ENCODE data around the gene CRAT.

Gene CRAT

DNA sequence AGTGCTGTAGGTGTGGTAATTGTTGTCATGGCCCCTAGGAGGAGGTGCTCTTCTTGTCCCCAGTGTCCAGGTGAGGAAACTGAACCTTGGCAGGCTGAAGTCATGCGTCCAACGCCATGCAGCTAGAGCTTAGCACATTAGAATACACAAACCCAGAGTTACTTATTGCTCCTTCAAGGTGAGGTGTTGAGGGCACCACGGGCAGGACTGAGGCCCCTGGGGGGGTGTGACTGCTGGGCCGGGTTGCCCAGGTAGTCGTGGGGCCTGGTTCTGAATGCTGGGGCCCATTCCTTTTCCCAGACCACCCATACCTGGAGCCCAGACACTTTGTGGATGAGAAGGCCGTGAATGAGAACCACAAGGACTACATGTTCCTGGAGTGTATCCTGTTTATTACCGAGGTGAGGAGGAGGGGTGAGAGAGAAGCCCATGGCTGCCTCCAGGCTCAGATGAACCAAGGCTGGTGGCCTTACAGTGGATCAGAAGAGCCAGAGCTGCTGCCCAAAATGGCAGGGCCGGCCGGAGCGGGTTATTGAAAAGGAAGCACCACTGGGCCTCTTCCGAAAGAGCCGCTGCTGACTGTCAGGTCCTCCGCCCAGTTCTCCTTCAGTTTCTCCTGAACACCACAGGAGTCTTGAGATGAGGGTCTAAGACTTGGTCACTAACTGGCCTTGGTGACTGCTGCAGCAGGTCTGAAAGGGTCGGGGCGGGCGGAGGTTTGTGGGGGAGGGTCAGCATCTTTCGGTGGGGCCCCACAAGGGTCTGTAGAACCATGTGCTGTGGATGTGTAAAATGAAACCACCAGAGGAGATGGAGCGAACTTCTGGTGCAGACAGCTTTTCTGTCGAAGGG, 26.9 kb upstream of the CRAT start:
- TF ChIP-seq TAF1 (IDR thresholded peaks at IDR 0.05; ENCODE audit: low read depth) = no peak
- TF ChIP-seq ZBTB7A (IDR thresholded peaks at IDR 0.05; ENCODE audit: low read depth) = no peak
- no peak for TF ChIP-seq RAD21 (IDR thresholded peaks at IDR 0.05; ENCODE audit: low read depth)
- no peak for TF ChIP-seq NFIC (IDR thresholded peaks at IDR 0.05)
- no peak for TF ChIP-seq EP300 (IDR thresholded peaks at IDR 0.05; ENCODE audit: borderline replicate concordance)
- TF ChIP-seq TCF12 (IDR thresholded peaks at IDR 0.05; ENCODE audit: low read depth) = no peak
- no peak for TF ChIP-seq MAX (IDR thresholded peaks at IDR 0.05)

- no peak for TF ChIP-seq NFIC (IDR thresholded peaks at IDR 0.05)
- no peak for TF ChIP-seq ZBTB7A (IDR thresholded peaks at IDR 0.05; ENCODE audit: low read depth)
- no peak for TF ChIP-seq FOXM1 (IDR thresholded peaks at IDR 0.05; ENCODE audit: borderline replicate concordance, low read depth)
- TF ChIP-seq CEBPB (IDR thresholded peaks at IDR 0.05) = no peak
- no peak for TF ChIP-seq YY1 (IDR thresholded peaks at IDR 0.05; ENCODE audit: low read depth)
- TF ChIP-seq, protein P1, sequence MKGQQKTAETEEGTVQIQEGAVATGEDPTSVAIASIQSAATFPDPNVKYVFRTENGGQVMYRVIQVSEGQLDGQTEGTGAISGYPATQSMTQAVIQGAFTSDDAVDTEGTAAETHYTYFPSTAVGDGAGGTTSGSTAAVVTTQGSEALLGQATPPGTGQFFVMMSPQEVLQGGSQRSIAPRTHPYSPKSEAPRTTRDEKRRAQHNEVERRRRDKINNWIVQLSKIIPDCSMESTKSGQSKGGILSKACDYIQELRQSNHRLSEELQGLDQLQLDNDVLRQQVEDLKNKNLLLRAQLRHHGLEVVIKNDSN (IDR thresholded peaks at IDR 0.05) = no peak
- no peak for TF ChIP-seq EGR1 (IDR thresholded peaks at IDR 0.05)
- no peak for TF ChIP-seq MAX (IDR thresholded peaks at IDR 0.05)
- TF ChIP-seq EP300 (IDR thresholded peaks at IDR 0.05; ENCODE audit: borderline replicate concordance) = no peak
- TF ChIP-seq TAF1 (IDR thresholded peaks at IDR 0.05; ENCODE audit: low read depth) = no peak
- TF ChIP-seq TCF12 (IDR thresholded peaks at IDR 0.05; ENCODE audit: low read depth) = no peak
- no peak for TF ChIP-seq CREB1 (IDR thresholded peaks at IDR 0.05; ENCODE audit: low read depth)
- TF ChIP-seq, protein P2, sequence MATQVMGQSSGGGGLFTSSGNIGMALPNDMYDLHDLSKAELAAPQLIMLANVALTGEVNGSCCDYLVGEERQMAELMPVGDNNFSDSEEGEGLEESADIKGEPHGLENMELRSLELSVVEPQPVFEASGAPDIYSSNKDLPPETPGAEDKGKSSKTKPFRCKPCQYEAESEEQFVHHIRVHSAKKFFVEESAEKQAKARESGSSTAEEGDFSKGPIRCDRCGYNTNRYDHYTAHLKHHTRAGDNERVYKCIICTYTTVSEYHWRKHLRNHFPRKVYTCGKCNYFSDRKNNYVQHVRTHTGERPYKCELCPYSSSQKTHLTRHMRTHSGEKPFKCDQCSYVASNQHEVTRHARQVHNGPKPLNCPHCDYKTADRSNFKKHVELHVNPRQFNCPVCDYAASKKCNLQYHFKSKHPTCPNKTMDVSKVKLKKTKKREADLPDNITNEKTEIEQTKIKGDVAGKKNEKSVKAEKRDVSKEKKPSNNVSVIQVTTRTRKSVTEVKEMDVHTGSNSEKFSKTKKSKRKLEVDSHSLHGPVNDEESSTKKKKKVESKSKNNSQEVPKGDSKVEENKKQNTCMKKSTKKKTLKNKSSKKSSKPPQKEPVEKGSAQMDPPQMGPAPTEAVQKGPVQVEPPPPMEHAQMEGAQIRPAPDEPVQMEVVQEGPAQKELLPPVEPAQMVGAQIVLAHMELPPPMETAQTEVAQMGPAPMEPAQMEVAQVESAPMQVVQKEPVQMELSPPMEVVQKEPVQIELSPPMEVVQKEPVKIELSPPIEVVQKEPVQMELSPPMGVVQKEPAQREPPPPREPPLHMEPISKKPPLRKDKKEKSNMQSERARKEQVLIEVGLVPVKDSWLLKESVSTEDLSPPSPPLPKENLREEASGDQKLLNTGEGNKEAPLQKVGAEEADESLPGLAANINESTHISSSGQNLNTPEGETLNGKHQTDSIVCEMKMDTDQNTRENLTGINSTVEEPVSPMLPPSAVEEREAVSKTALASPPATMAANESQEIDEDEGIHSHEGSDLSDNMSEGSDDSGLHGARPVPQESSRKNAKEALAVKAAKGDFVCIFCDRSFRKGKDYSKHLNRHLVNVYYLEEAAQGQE (IDR thresholded peaks at IDR 0.05; ENCODE audit: low read depth) = no peak
- no peak for TF ChIP-seq TEAD4 (IDR thresholded peaks at IDR 0.05)
Measured at GRCh38 chr9:129136446-129137035, 25.9 kb upstream of the CRAT start.

GRCh38 chr9:129135476-129135875, 24.9 kb upstream of the CRAT start:
- TF ChIP-seq ZBTB7A (IDR thresholded peaks at IDR 0.05; ENCODE audit: low read depth) (no peak), EP300 (IDR thresholded peaks at IDR 0.05; ENCODE audit: borderline replicate concordance) (no peak), TAF1 (IDR thresholded peaks at IDR 0.05; ENCODE audit: low read depth) (no peak), MAX (IDR thresholded peaks at IDR 0.05) (no peak), FOXM1 (IDR thresholded peaks at IDR 0.05; ENCODE audit: borderline replicate concordance, low read depth) (no peak), YY1 (IDR thresholded peaks at IDR 0.05; ENCODE audit: low read depth) (no peak), NFIC (IDR thresholded peaks at IDR 0.05) (no peak), CEBPB (IDR thresholded peaks at IDR 0.05) (no peak), CREB1 (IDR thresholded peaks at IDR 0.05; ENCODE audit: low read depth) (no peak), EGR1 (IDR thresholded peaks at IDR 0.05) (no peak), TEAD4 (IDR thresholded peaks at IDR 0.05) (no peak), TCF12 (IDR thresholded peaks at IDR 0.05; ENCODE audit: low read depth) (no peak), RAD21 (IDR thresholded peaks at IDR 0.05; ENCODE audit: low read depth) (no peak)
- TF ChIP-seq, protein P1 (IDR thresholded peaks at IDR 0.05) = no peak
- TF ChIP-seq, protein P2 (IDR thresholded peaks at IDR 0.05; ENCODE audit: low read depth) = no peak

GRCh38 chr9:129133082-129133481, 22.5 kb upstream of the CRAT start:
- TF ChIP-seq RAD21 (IDR thresholded peaks at IDR 0.05; ENCODE audit: low read depth) = no peak
- no peak for TF ChIP-seq CEBPB (IDR thresholded peaks at IDR 0.05)
- no peak for TF ChIP-seq NFIC (IDR thresholded peaks at IDR 0.05)
- TF ChIP-seq YY1 (IDR thresholded peaks at IDR 0.05; ENCODE audit: low read depth) = no peak
- TF ChIP-seq TEAD4 (IDR thresholded peaks at IDR 0.05) = no peak
- TF ChIP-seq, protein P1 (IDR thresholded peaks at IDR 0.05) = no peak
- no peak for TF ChIP-seq TCF12 (IDR thresholded peaks at IDR 0.05; ENCODE audit: low read depth)
- TF ChIP-seq CREB1 (IDR thresholded peaks at IDR 0.05; ENCODE audit: low read depth) = no peak

All from Ishikawa (cell line).